ENCODE results near the gene NXPH3. TPM values are rescaled to one million over a fixed set of nuclear protein-coding genes. Genes with fewer than 3 reads are reported as not detected.

Gene NXPH3
- total and polyA plus RNA-seq, 2 donors (not counting 3 experiments of a cell fraction or from before 2014, with no cell fraction given): 1.7 to 2.0 TPM

- POLR2A ChIA-PET: no interaction called here
- H3K27me3 ChIP-seq (ENCODE audit: control insufficient read depth in 2 of 2, insufficient read depth in 2 of 2, low read length in 2 of 2): peaks cover 4 to 8% of the 10 kb centered on the region in 2 experiments
- no peaks in the 10 kb centered on the region for H4K20me1 ChIP-seq (replicated peaks; ENCODE audit: control insufficient read depth, extremely low read depth, insufficient read depth, low read length)
- H3K9me3 ChIP-seq (replicated peaks; ENCODE audit: control insufficient read depth, insufficient read depth, low read length): no peaks in the 10 kb centered on the region
- no TSS peak for BruUV-seq (replicated peaks)
- H3K4me3 ChIP-seq (replicated peaks in 1 of 3; ENCODE audit: insufficient read depth in 1 of 3, low read depth in 1 of 3, low read length in 3 of 3): no peak overlapping the region
- H3K4me1 ChIP-seq (ENCODE audit: control insufficient read depth, extremely low read depth, insufficient read depth, low read length): peaks cover 19% of the 10 kb centered on the region
- no peaks in the 10 kb centered on the region for H3K36me3 ChIP-seq (ENCODE audit: control insufficient read depth in 2 of 2, extremely low read depth in 1 of 2, insufficient read depth in 2 of 2, low read length in 2 of 2)
- H3K9me1 ChIP-seq (replicated peaks; ENCODE audit: control insufficient read depth, extremely low read depth, insufficient read depth, low read length): no peaks in the 10 kb centered on the region
- CTCF ChIA-PET: interaction anchor here (0.8 to 14.0 kb wide), 4 partner anchors 11 to 280 kb away, joined by 3 to 786 read pairs (median 4); partner anchors contain the start of gene SLC35B1
- no peak overlapping the region for H3K4me2 ChIP-seq (ENCODE audit: insufficient read depth, low read length)
- dilution Hi-C loops (cut with MboI; ENCODE audit: extremely low pct_ligation_motif_present, low sequenced_read_pairs): no loop called here
- H2AFZ ChIP-seq (ENCODE audit: low read depth, low read length): no peak overlapping the region
- no peak for TF ChIP-seq GATA2 (IDR thresholded peaks at IDR 0.05; ENCODE audit: insufficient read depth, insufficient read length, low read depth, low read length)
- TF ChIP-seq FOS (IDR thresholded peaks at IDR 0.05; ENCODE audit: borderline replicate concordance, insufficient read depth, low read length): no peak
- no peak for TF ChIP-seq CTCF (IDR thresholded peaks at IDR 0.05; ENCODE audit: extremely low read depth in 1 of 2, insufficient read depth in 1 of 2, low read depth in 1 of 2, low read length in 2 of 2)
- TF ChIP-seq JUN (IDR thresholded peaks at IDR 0.05; ENCODE audit: borderline replicate concordance, insufficient read depth, insufficient read length, low read depth): no peak
- no peak for TF ChIP-seq EZH2 (IDR thresholded peaks at IDR 0.05; ENCODE audit: borderline replicate concordance, low read depth, low read length, severe bottlenecking)
- TF ChIP-seq POLR2AphosphoS5 (IDR thresholded peaks at IDR 0.05; ENCODE audit: insufficient read depth, low read depth, low read length): no peak
- no peak for TF ChIP-seq POLR2A (IDR thresholded peaks at IDR 0.05; ENCODE audit: low read depth, low read length)
- no peak for TF ChIP-seq MYC (IDR thresholded peaks at IDR 0.05; ENCODE audit: low read depth, low read length)
- TF ChIP-seq MAX (IDR thresholded peaks at IDR 0.05; ENCODE audit: insufficient read depth, insufficient read length): no peak
- no peak overlapping the region for H3K27ac ChIP-seq (ENCODE audit: insufficient read depth, low read depth, low read length)
- H3K9ac ChIP-seq (replicated peaks; ENCODE audit: extremely low read depth, insufficient read depth, low read length): no peak overlapping the region
- no peaks in the 10 kb centered on the region for H3K79me2 ChIP-seq (ENCODE audit: control insufficient read depth, insufficient read depth, low read length)
- DNase-seq (ENCODE audit: low read depth, low spot score) (no peak), FAIRE-seq (no peak)
- intact Hi-C loops (cut with micrococcal nuclease): no loop called here
These were observed 3.4 kb upstream of the NXPH3 start for GRCh38 chr17:49572226-49572625.

All from endothelial cell of umbilical vein (primary cell).